ENCODE data around the gene KYNU. TPM values are rescaled to one million over a fixed set of nuclear protein-coding genes. Genes with fewer than 3 reads are reported as not detected.
"Not testable (repeated sequence)": the region's sequence is repeated elsewhere in the genome, so short reads cannot be mapped to it uniquely, and the experiment has no call there.

Gene KYNU
- total RNA-seq (ENCODE audit: insufficient read depth, low replicate concordance): 4.3 TPM

DNA sequence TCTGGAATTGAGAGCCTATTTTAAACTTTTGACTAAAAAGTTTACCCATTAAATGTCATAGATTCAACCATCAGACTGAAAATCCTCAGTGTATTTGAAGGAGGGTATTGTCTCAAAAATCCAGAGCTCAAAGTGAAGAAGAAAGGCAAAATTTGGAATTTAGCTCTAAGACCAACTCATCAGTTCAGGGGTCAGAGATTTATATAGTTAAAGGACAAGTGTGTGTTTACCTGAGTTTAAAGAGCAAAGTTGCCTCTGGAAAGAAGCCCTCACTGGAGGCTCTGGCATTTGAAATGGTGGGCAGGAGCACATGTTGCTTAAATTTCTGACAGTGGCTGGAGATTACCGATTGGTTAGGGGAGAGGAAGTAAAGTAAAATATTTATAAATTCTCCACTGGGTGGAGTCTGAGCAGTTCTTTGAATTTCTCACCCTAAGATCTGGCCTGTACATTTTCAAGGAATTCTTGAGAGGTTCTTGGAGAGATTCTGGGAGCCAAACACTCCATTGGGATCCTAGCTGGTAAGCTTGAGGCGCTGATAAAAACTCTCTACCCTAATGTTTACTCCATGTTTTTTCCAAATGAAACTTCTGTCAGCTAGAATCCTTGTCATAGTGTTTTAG, at the start of gene KYNU:
TSS of gene KYNU (plus strand) at position 449 of the 623 bp plus-strand sequence. CDS start 7,704 bp downstream, outside the sequence.
- DNase-seq (ENCODE audit: low spot score): peak; percentile 7

DNA sequence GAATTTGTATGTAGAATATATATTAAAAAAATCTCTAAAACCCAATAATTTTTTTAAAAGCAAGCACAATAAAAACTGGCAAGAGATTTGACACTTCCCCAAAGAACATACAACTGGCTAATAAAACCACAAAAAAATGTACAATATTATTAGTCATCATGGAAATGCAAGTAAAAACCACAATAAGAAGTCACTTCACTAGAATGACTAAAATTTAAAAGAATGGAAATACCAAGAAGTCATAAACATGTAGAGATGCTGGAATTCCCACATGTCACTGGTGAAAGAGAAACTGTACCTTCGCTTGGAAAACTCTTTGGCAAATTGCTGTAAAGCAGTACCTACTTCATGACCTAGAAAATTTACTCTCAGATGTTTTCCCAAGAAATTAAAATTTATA, 43.4 kb upstream of the KYNU start:
- no peak for DNase-seq (ENCODE audit: low spot score)

DNA sequence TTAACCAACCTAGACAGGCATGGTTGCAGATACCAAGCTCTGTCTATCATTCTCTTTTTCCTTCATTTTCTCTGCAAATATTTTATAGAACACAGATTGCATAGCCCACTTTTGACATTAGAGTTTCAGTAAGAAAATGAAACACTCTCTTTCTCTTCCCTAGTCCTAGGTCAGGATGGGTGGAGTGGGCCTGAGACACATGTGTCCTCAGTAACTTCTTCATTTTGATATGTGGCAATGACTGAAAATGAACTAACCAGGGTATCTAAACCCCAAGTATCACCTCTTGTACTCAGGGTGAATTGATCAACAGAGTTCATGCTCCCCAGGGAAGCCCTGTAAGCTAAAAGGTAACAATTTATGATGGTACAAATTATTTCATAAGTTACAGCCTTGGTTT, 37.0 kb upstream of the KYNU start:
- DNase-seq (ENCODE audit: low spot score): no peak

DNA sequence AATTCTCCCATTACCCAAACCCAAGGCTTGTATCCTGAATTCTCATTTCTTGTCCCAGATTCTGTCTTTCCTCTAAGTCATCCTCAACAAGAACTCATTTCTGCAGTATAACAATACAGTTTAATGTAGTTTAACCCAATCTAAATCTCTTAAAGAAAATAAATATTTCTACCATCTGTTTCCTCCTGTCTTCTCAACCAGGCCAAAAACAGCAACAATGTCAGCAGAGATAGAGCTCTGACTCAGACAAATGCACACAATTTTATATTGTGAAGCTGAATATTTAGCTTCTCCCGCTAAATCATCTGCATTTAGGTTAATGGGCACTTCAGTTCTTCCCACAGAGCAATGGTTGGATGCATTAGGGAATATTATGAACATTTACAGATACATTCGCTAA, 35.7 kb upstream of the KYNU start:
- DNase-seq (ENCODE audit: low spot score): no peak

DNA sequence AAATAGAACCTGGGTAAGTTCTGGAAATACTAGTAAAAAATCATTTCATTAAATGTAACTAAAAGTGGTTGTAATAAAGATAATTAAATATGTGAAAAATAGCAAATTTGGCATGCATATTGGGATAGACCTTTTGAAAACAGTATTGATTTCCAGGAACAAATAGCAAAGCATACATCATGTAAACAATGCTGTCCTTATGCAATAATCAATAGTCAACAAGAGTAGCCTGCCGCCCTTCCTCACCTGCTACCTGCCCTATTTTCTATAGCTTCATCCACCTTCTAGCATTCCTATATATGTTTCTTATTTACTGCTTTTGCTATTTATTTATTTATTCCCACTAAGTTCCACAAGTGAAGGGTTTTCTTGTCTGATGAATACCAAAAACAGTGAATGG, 35.1 kb upstream of the KYNU start:
- DNase-seq (ENCODE audit: low spot score): no peak

DNA sequence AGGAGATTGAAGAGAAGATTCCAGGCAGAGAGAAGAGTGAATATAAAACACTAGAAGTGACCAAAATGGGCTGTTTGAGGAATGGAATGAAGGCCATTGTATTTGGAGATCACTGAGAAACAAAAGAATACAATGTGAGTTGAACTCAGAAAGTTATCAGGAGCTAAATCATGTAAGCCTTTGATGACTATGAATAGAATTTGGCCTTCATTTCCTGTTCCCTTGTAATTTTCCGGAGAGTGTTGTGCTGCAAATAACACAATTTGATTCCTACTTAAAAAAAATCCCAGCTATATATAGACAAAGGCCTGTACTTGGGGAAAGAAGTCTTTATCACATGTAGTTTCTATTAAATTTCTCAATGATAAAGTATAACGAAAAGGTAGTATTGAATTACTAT, 33.7 kb upstream of the KYNU start:
- DNase-seq (ENCODE audit: low spot score): no peak

DNA sequence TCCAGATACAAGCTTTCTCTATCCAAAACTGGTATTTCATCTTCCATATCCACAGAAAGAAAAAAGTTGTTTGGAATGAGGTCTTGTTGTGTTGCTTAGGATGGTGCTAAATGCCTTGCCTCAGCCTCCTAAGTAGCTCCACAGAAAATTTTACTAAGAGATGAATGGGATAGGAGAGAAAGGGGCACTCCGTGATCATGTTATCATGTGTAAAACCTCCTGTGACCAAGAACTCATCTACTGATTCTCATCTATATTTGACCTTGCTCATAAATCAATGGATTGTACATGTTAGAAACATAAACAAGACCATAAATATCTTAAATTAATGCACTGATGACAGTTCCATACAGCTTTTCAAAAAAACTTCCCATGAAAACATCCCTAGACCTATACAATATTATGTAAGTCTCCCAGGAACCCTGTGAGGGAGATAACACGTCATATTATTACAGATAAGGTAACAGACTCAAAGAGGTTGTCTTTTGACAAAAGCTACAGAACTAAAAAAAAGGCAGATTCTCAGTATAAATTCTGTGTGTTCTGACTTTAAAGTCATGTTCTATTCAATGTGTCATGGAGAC, 29.3 kb upstream of the KYNU start:
- DNase-seq (ENCODE audit: low spot score): no peak

DNA sequence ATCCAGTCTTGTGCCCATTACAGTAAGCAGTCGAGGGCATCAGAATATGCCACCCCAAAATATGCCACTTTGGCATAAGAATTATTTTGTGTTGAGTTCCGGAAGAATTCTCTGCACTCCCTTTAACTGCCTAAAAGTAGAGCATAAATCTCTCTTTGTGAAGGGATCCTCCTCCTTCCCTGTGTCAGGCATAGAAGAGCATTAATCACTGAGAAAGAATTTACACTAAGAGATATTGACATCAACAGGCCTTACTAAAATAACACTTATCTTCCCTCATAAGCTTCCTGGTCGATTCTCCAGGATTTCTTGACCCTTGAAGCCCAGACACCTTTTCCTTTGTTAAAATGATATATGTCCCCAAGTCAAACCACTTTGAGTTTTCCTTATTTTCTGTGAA, 27.6 kb upstream of the KYNU start:
- no peak for DNase-seq (ENCODE audit: low spot score)

DNA sequence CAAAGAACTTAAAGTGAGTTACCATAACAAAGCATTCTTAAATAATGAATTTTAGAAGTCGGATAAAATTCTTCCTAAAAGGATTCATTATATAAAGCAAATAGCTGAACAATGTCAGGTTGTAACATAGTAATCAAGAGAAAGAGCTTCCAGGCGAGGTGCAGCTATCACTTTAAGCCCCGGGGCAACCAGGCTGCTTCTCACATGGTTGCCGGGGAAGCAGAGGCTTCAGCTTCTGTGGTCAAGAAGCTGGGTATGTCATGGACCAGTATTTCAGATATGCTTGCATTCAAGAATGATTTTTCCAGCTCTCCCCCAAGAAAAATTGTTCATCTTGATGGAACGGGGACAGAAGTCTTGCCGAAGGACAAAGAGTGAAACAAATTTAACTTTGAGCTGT, 23.6 kb upstream of the KYNU start:
- no peak for DNase-seq (ENCODE audit: low spot score)

DNA sequence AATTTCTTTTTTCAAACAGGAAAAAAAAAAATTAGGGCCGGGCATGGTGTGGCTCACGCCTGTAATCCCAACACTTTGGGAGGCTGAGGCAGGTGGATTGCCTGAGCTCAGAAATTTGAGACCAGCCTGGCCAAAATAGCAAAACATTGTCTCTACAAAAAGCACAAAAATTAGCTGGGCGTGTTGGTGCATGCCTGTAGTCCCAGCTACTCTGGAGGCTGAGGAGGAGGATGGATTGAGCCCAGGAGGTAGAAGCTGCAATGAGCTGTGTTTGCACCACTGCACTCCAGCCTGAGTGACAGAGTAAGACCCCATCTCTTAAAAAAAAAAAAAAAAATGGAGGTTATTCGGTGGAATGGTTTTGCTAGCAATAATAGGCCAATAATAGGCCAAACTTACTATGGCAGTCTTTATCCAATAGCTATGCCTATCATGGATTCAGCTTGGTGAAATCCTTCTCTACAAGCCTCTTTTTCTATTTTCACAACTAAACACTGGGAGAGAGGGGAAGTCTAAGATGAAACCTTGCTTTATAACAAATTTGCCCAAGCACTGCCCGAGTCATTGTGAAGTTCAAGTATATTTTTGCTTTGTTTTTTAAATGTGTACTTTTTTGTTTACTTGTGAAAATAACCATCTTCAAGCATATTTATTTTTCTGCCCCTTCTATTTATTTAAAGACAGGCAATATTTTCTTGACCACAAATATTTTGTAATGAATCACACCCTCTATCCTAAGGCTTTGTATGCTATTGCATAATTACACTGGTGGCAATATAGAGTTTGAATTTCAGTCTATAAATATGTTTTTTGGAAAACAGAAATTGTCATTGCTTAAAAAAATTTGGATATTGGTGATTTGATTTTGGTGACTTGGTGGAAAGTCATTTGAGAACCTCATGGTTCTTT, 20.0 kb upstream of the KYNU start:
- DNase-seq (ENCODE audit: low spot score): no peak

DNA sequence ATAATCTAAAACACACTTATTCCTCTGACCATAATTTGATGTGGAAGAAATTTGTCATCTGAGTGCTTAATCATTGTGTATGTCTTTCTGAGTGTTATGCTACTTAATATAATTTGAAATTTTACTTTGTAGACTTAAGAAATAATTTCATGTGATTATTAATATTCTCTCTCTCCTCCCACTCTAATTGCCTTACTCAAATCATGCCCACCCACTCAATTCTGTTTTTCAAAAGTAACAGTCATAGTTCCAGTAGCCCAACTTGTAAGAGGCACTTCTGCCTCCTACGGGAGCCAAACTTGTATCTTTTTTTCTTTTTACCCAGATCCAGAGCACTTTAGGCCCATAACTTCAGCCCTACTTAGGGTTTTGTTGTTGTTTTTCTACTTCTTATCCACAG, 18.5 kb upstream of the KYNU start:
- DNase-seq (ENCODE audit: low spot score): no peak

DNA sequence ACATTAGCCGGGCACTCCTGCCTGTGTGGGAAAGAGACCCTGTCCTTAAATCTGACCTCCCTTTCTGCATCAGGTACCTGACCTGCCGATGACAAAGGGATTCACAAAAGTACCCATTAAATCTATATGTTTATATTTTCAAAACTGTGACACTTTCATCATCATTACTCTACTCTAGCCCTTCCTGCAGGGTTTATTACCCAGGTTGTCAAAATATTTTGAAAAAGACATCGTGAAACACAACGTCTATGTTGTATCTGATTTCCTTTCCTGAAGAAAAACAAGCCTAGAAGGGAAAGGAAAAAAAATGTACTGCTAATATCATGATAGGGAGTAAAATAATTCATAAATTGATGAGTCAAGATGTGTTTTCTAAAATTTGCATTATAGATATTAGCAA, 15.2 kb upstream of the KYNU start:
- DNase-seq (ENCODE audit: low spot score): no peak

DNA sequence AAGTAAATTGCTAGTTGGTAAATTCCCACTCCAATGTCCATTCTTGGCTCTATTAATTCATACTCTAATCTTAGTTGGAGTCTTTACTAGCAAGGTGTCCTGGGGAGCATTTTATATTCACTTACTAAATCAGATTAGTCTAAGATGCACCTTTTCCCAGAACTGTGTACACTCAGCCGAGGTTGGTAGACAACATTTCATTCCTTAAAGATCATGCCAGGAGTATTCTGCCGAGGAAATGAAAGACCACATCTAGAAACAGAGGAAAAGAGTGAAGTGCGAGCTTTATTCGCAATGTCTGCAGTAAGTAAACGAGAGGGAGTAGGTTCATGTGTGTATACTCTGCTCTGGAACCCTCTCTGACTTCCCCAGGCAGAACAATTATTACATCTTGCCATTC, 14.6 kb upstream of the KYNU start:
- DNase-seq (ENCODE audit: low spot score): no peak

DNA sequence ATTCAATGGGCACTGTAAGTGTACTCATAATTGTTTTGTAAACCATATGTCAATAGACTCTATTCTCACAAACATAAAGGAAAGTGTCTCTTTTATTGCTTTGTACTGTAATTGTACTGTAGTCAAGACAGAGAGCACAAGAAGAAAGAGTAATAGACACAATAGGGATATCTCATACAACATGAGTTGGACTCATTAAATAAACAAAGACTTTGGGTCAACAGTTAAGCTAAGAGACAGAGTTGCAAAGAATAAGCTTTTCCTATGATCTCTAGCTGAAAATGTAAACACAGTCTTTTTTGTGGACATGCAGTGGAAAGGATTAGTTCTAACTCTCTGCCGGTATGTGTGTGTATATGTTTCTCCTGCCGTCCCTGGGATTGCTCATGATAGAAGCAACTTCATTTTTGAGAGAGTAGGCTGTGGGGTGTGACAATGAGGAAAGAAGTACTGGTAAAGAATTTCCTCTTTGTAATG, 13.9 kb upstream of the KYNU start:
- no peak for DNase-seq (ENCODE audit: low spot score)

DNA sequence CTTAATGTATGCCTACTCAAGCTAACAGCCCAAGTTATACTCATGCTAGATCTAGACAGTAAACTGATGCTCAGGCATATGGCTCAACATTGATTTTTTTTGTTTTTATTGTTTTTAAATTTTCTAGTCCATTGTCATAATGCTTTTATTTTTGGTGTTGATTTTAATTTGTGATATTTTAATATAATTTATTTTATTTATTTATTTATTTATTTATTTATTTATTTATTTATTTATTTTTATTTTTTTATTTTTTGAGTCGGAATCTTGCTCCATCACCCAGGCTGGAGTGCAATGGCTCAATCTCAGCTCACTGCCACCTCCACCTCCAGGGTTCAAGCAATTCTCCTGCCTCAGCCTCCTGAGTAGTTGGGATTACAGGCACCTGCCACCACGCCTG, 12.9 kb upstream of the KYNU start:
- DNase-seq (ENCODE audit: low spot score): not testable (repeated sequence)

DNA sequence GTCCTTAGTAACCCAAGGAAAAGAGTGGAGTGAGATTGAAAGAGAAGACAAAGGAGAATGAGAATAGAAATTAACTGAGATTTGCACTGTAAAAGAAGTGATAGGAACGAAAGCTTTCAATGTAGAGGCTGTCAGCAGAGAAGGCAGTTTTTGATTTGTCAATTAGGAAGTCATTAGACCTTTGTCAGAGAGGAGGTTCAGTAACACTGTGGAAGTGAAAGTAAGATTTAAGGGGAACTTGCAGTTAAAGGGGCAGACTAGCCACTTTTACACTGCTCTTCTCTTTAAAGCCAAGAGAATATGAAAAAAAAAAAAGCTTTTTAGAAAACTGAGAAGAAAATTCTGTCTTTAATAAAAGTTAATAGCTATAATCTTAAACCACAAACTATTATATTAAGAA, 11.5 kb upstream of the KYNU start:
- peak; percentile 13 for DNase-seq (ENCODE audit: low spot score)

DNA sequence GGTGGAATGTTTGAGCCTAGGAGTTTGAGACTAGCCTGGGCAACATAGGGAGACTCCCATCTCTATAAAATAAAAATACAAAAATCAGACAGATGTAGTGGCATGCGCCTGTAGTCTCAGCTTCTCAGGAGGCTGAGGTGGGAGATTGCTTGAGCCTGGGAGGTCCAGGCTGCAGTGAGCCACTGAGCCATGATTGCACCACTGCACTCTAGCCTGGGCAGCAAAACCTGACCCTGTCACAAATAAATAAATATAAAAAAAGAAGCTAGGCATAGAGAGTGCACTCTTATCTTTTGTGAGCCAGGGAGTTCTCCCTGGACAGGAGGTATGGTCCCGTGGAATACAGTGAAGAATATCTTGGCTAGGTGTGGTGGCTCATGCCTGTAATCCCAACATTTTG, 11.0 kb upstream of the KYNU start:
- no peak for DNase-seq (ENCODE audit: low spot score)

DNA sequence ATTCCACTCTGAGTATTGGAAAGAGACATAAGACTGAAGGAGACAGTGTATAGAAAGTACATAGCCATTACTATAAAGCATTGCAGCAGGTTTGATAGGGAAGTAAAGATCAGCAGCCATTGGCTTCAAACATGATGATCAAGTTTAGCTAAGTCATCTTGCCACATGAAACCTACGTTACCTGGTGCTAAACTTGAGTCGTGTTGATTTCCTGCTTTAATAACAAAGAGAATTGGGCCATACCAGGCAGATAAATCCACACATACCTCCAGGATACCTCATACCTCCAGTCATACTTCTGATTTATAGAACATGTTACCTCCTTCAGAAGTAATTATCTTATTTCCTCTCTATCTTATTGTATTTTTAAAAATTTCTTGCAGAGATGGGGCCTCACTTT, 10.3 kb upstream of the KYNU start:
- DNase-seq (ENCODE audit: low spot score): no peak

DNA sequence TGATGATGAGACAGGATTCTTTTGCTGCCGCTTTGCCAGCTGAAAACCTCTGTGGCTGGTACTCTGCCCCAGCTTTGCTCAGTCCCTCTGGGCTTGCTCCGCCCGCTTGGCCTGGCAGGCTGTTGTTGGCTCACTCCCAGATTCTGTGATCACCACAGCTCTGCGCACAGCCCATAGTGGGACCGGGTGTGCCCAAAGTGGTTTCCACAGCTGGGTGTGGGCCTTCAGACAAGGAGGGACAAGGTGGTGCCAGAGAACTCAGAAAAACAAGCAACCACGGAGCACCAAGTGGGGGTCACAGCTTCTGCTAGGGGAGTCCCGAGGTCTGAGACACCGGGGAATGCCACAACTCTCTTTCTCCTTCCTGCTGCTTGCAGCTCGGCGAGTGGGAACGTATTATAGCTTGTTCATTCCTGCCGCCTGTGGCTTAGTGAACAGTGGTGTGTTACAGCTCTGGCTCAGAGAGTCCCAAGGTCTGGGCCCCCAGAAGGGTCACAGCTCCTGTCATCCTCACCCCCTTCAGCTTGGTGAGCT, 9.2 kb upstream of the KYNU start:
- peak; percentile 5 for DNase-seq (ENCODE audit: low spot score)

DNA sequence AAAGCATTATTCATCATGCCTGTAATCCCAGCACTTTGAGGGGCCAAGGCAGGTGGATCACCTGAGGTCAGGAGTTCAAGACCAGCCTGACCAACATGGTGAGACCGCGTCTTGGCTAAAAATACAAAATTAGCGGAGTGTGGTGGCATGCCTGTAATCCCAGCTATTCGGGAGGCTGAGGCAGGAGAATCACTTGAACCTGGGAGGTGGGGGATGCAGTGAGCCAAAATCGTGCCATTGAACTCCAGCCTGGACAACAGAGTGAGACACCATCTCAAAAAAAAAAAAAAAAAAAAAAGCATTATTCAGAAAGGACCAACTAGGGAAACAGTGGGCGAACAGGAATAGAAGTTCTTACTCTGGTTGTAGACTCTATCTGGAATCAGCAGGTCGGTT, 8.4 kb upstream of the KYNU start:
- DNase-seq (ENCODE audit: low spot score): not testable (repeated sequence)

DNA sequence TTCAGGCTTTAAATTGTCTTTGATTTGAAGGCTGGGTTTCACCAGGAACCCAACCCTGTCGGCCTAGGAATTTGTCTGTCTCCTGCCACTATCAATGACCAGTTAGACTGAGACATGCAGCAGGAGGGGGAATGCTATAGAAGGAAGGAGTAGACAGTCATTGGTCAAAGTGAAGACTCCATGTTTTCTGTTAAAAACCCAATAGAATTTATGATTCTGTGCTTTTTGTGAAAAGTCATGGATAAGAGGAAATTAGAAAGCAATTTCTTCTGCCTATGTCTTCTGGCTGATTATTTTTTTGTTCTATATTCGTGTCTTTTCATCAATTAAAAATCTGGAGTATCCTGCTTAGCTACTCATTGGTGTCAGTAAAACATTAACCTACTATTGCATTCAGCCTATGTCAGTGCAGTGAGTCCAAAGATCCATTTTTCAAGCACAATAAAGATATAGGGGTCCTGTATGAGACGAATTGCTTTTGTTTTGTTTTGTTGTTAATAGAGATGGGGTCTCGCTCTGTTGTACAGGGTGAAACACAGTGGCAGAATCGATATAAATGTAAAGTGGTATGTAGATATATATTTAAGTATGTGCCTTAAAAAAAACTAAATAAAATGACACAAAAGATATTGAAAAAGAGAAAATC, 7.9 kb upstream of the KYNU start:
- DNase-seq (ENCODE audit: low spot score): no peak

DNA sequence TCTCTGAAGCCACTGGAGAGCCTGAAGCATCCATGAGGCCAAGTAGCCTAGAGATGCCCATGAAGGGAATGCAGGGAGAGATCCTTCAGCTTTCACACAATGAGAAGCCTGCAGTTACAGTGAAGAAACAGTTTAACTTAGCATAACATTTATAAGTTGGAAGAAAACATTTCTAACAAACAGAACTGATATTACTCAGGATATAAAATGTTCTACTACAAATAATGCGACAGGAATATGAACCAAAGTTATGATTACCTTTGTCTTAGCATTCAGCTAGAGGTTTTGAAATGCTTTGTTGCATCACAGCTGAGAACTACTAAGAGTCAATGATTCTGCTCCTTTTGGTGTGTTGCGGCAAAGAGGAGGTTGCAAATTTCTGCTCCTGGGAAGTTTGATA, 6.9 kb upstream of the KYNU start:
- DNase-seq (ENCODE audit: low spot score): no peak
